ENCODE results near the gene SNN. TPM values are rescaled to one million over a fixed set of nuclear protein-coding genes. Genes with fewer than 3 reads are reported as not detected.

The SNN gene
- total RNA-seq, 2 experiments from 2014 or later, result 8.2 to 9.5 TPM

DNA sequence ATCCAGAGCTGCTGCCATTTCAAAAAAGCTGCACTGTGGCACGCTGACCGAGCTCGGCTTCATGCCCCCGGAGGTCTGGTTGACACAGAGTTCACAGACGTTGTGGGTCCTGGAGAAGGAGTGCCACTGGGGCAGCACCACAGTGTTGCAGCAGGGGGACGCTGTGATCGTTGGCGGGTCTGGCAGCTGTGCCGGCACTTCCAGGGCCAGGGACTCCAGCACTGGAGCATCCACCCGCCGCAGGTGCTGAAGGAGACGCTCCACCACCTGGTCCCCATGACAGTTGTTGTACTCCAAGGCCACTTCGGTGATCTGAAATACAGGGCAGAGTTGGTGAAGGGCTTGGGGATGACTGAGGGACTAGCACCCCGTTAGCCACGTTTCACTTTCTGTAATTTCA, 23.5 kb downstream of the SNN start:
- H3K4me1 Mint-ChIP-seq (ENCODE audit: low read depth), result peaks cover 22% of the 10 kb centered on the region
- ChIA-PET CTCF (interaction anchor here (1.0 to 4.1 kb wide), 4 partner anchors 23 to 376 kb away, joined by 3 to 21 read pairs (median 5); partner anchors contain the start of gene SNN), POLR2A (interaction anchor here (1.3 kb wide), 1 partner anchor 25 kb away, joined by 3 read pairs; no protein-coding TSS in a partner anchor)
- intact Hi-C loops (cut with micrococcal nuclease), result no loop called here
- H3K9me3 Mint-ChIP-seq, result no peaks in the 10 kb centered on the region
- no peak for DNase-seq
- peaks cover 39% of the 10 kb centered on the region for H3K36me3 Mint-ChIP-seq (ENCODE audit: low read depth)
- H3K4me3 Mint-ChIP-seq, result no peak overlapping the region
- no peak for TF ChIP-seq CTCF (IDR thresholded peaks at IDR 0.05)
- no peak overlapping the region for H3K27ac Mint-ChIP-seq
- ATAC-seq, result no peak
- H3K27me3 Mint-ChIP-seq, result no peaks in the 10 kb centered on the region

- no peak for TF ChIP-seq CTCF (IDR thresholded peaks at IDR 0.05)
- Mint-ChIP-seq H3K27ac (no peak overlapping the region), H3K27me3 (no peaks in the 10 kb centered on the region), H3K4me1 (ENCODE audit: low read depth) (peaks cover 24% of the 10 kb centered on the region), H3K4me3 (no peak overlapping the region), H3K36me3 (ENCODE audit: low read depth) (peaks cover 41% of the 10 kb centered on the region), H3K9me3 (no peaks in the 10 kb centered on the region)
- no peak for DNase-seq
- ATAC-seq, result no peak
- intact Hi-C loops (cut with micrococcal nuclease), result no loop called here
- CTCF ChIA-PET, result interaction anchor here (1.3 kb wide), 1 partner anchor 23 kb away, joined by 4 read pairs; the partner anchor contains the start of gene SNN
- POLR2A ChIA-PET, result no interaction called here
Measured at GRCh38 chr16:11692171-11692570, 23.9 kb downstream of the SNN start.

GRCh38 chr16:11692651-11693050, 24.4 kb downstream of the SNN start:
- Mint-ChIP-seq H3K9me3 (no peaks in the 10 kb centered on the region), H3K27me3 (no peaks in the 10 kb centered on the region), H3K4me1 (ENCODE audit: low read depth) (peaks cover 26% of the 10 kb centered on the region), H3K27ac (no peak overlapping the region), H3K4me3 (no peak overlapping the region), H3K36me3 (ENCODE audit: low read depth) (peaks cover 41% of the 10 kb centered on the region)
- no peak for DNase-seq
- CTCF ChIA-PET, result no interaction called here
- POLR2A ChIA-PET, result no interaction called here
- TF ChIP-seq CTCF (IDR thresholded peaks at IDR 0.05), result no peak
- intact Hi-C loops (cut with micrococcal nuclease), result no loop called here
- ATAC-seq, result no peak

DNA sequence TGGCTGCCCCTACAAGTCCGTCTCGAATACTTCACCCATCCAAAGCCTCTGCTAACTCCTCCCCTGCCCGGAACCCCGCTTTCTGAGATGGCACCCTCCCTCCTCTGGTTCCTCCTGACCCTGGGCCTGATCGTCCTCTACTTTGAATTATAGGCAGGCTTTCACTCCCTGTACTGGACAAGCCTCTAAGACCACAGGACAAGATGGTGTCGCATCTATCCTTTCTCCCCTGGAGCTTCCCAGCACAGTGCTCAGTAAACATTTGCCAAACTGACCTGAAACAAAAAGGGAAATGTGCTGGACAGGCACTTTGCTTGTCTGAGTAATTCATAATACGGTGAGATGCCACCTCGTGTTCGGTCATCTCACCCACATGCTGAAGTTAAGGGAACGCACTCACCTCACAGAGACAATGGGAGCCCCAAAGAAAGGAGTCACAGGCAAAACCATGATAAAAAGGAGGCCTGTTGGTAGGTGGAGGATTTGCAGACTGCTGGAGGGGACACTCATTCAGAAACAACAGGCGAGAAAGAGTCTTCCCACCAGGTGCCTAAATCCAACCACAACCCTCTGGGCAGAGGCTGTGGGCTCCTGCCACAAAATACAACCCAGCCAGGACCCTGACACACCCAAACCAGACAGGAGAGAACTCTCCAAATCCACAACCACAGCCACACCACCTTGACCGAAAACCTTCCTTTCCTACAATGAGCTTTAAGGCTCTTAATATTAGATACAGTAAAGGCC, 28.2 kb downstream of the SNN start:
- ATAC-seq (no peak), DNase-seq (no peak)
- Mint-ChIP-seq H3K27me3 (no peaks in the 10 kb centered on the region), H3K27ac (no peak overlapping the region), H3K9me3 (no peaks in the 10 kb centered on the region), H3K4me3 (no peak overlapping the region), H3K4me1 (ENCODE audit: low read depth) (peaks cover 30% of the 10 kb centered on the region), H3K36me3 (ENCODE audit: low read depth) (peaks cover 40% of the 10 kb centered on the region)
- ChIA-PET POLR2A (no interaction called here), CTCF (interaction anchor here (2.2 to 2.3 kb wide), 2 partner anchors 18 to 26 kb away, joined by 8 to 9 read pairs; no protein-coding TSS in a partner anchor)
- intact Hi-C loops (cut with micrococcal nuclease), result no loop called here
- no peak for TF ChIP-seq CTCF (IDR thresholded peaks at IDR 0.05)

DNA sequence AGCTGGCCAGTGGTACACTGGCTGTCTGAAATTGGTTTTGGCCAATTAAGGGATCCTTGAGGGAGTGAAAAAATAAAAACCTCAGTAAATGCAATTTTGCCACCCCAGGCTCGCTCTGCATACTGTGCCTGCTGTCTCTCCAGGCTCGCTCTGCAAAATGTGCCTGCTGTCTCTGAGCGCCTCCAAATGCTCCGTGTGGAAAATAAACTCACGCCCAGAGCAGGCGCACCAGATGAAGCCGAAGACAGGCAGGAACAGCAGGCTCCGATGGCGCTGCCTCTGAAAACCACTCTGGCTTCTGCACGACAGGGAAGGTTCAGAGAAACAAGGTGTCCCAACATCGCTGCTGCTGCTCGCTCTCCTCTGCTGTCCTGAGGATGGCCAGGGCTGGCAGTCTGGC, 29.1 kb downstream of the SNN start:
- H3K4me3 Mint-ChIP-seq, result no peak overlapping the region
- H3K36me3 Mint-ChIP-seq (ENCODE audit: low read depth), result peaks cover 43% of the 10 kb centered on the region
- DNase-seq, result no peak

More for the DNA sequence above, 29.1 kb downstream of the SNN start:
- intact Hi-C loops (cut with micrococcal nuclease), result no loop called here
- TF ChIP-seq CTCF (IDR thresholded peaks at IDR 0.05), result no peak
- H3K4me1 Mint-ChIP-seq (ENCODE audit: low read depth), result peaks cover 34% of the 10 kb centered on the region
- H3K27me3 Mint-ChIP-seq, result no peaks in the 10 kb centered on the region
- no peak overlapping the region for H3K27ac Mint-ChIP-seq
- ATAC-seq, result no peak
- H3K9me3 Mint-ChIP-seq, result no peaks in the 10 kb centered on the region
- POLR2A ChIA-PET, result interaction anchor here (0.5 to 1.1 kb wide), 3 partner anchors 9 to 261 kb away, joined by 3 to 5 read pairs (median 3); no protein-coding TSS in a partner anchor
- CTCF ChIA-PET, result interaction anchor here (1.0 to 2.3 kb wide), 6 partner anchors 8 to 165 kb away, joined by 3 to 11 read pairs (median 8); no protein-coding TSS in a partner anchor
